Left ventricle myocardium inferior (tissue), 1 donor: ENCODE data around the gene PHLPP1. TPM values are rescaled to one million over a fixed set of nuclear protein-coding genes. Genes with fewer than 3 reads are reported as not detected.

Experiments used
- DNase-seq: peaks from one replicate; pipeline ENCODE4 v3.0.0-alpha.2; 2020
- H3K27ac ChIP-seq: fragments of 200-600 bp; replicated peaks from 2 replicates; pipeline ENCODE4 v1.8.0; 2021
- H3K27me3 ChIP-seq: fragments of 200-600 bp; 2 replicates; pipeline ENCODE4 v1.8.0; 2021; ENCODE audit warnings: low read depth
- H3K36me3 ChIP-seq: fragments of 200-600 bp; 2 replicates; pipeline ENCODE4 v1.8.0; 2021
- H3K4me1 ChIP-seq: fragments of 200-600 bp; 2 replicates; pipeline ENCODE4 v1.8.0; 2021
- H3K4me3 ChIP-seq: fragments of 200-600 bp; 2 replicates; pipeline ENCODE4 v1.8.0; 2021; ENCODE audit warnings: mild to moderate bottlenecking, moderate library complexity
- H3K9me3 ChIP-seq: fragments of 200-600 bp; replicated peaks from 2 replicates; pipeline ENCODE4 v1.8.0; 2021
- CTCF ChIP-seq: fragments of 200-600 bp; IDR thresholded peaks from 2 replicates; pipeline ENCODE4 v1.8.0; 2021; ENCODE audit warnings: antibody characterized with exemption, mild to moderate bottlenecking, borderline replicate concordance
- intact Hi-C: fragments of 100-400 bp; cut with micrococcal nuclease; formaldehyde crosslinking; loops from one replicate; pipeline ENCODE4 v1.11.0; 2022
- total RNA-seq: library from RNA; stranded (reverse); fragmentation: NEBNext Ultra II Directional; extraction: Animal tissue kit (Norgen Biotek cat#: 25700); gene quantifications from one replicate; pipeline ENCODE4 v1.2.1, GENCODE V29; 2021
- donor health status: DM: no; HTN: yes; CAD: no; lungs with severe emphysema.

The PHLPP1 gene
- total RNA-seq, 1 donor from 2014 or later: 5.9 TPM

GRCh38 chr18:62772860-62773584 is 57.7 kb downstream of the PHLPP1 start:
- Histone ChIP-seq H3K27ac (no peak overlapping the region), H3K9me3 (no peaks in the 10 kb centered on the region), H3K36me3 (no peaks in the 10 kb centered on the region), H3K4me1 (peaks cover 14% of the 10 kb centered on the region), H3K4me3 (no peak overlapping the region), H3K27me3 (no peaks in the 10 kb centered on the region)
- intact Hi-C loops: no loop called here
- TF ChIP-seq CTCF: no peak
- no peak for DNase-seq

GRCh38 chr18:62773691-62774090 is 58.4 kb downstream of the PHLPP1 start:
- Histone ChIP-seq H3K36me3 (no peaks in the 10 kb centered on the region), H3K9me3 (no peaks in the 10 kb centered on the region), H3K4me1 (peaks cover 8% of the 10 kb centered on the region), H3K4me3 (no peak overlapping the region), H3K27me3 (no peaks in the 10 kb centered on the region), H3K27ac (no peak overlapping the region)
- intact Hi-C loops: no loop called here
- TF ChIP-seq CTCF: no peak
- DNase-seq: no peak

GRCh38 chr18:62776024-62776570 is 60.8 kb downstream of the PHLPP1 start:
- intact Hi-C loops: no loop called here
- no peak overlapping the region for H3K4me3 ChIP-seq

GRCh38 chr18:62777814-62778213 is 62.5 kb downstream of the PHLPP1 start:
- no peak overlapping the region for H3K4me3 ChIP-seq
- intact Hi-C loops: no loop called here
- H3K27me3 ChIP-seq: no peaks in the 10 kb centered on the region
- H3K9me3 ChIP-seq: no peaks in the 10 kb centered on the region
- H3K36me3 ChIP-seq: no peaks in the 10 kb centered on the region
- no peak for DNase-seq
- peaks cover 18% of the 10 kb centered on the region for H3K4me1 ChIP-seq
- no peak overlapping the region for H3K27ac ChIP-seq
- no peak for TF ChIP-seq CTCF

More at GRCh38 chr18:62776024-62776570, 60.8 kb downstream of the PHLPP1 start:
- TF ChIP-seq CTCF: no peak
- peaks cover 18% of the 10 kb centered on the region for H3K4me1 ChIP-seq
- H3K9me3 ChIP-seq: no peaks in the 10 kb centered on the region
- H3K27me3 ChIP-seq: no peaks in the 10 kb centered on the region
- H3K36me3 ChIP-seq: no peaks in the 10 kb centered on the region
- H3K27ac ChIP-seq: no peak overlapping the region
- DNase-seq: no peak

- Histone ChIP-seq H3K9me3 (no peaks in the 10 kb centered on the region), H3K27me3 (no peaks in the 10 kb centered on the region), H3K27ac (no peak overlapping the region), H3K4me1 (peaks cover 19% of the 10 kb centered on the region), H3K4me3 (no peak overlapping the region), H3K36me3 (no peaks in the 10 kb centered on the region)
- DNase-seq: no peak
- intact Hi-C loops: no loop called here
- TF ChIP-seq CTCF: no peak
Observed at GRCh38 chr18:62778976-62779869, 63.9 kb downstream of the PHLPP1 start.
